HG02970 (cell line): ENCODE results near the gene DNAH12.
"Not testable (repeated sequence)": the region's sequence is repeated elsewhere in the genome, so short reads cannot be mapped to it uniquely, and the experiment has no call there.

Source experiments
- ATAC-seq: cut with Tn5 transposase; IDR thresholded peaks from one replicate; pipeline ENCODE4 v1.9.1; 2021; ENCODE audit warnings: mild to moderate bottlenecking, moderate library complexity, moderate number of reproducible peaks; ENCODE audit not compliant: unreplicated experiment, low FRiP score

The DNAH12 gene

DNA sequence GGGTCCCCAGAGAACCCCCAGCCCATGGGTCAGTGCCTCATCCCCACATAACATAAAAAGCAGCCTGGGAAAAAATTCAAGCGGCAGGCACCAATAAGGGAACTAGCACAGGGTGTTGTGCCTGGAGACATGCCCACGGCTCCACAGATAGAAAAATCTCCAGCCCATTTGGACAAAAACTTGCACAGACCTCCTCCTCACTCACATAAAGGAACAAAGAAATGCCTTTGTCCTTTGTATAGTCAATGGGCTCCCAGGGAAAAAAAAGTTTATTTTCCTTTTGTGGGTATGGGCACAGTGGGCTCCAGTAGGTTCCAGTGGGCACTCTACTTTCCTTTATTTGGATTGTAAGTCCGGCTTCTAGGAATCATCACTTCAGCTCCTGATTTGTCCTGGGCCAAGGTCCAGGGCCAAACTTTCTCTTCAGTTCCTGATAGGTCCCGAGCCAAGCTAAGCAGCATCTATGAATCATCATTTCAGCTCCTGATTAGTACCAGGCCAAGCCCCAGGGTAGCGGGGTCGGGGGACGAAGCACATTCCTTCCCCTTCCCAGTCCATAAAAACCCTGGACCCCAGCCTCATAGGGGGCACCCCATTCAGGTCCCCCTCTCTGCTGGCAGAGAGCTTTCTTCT is 1.6 kb upstream of the DNAH12 start:
- no peak for ATAC-seq

DNA sequence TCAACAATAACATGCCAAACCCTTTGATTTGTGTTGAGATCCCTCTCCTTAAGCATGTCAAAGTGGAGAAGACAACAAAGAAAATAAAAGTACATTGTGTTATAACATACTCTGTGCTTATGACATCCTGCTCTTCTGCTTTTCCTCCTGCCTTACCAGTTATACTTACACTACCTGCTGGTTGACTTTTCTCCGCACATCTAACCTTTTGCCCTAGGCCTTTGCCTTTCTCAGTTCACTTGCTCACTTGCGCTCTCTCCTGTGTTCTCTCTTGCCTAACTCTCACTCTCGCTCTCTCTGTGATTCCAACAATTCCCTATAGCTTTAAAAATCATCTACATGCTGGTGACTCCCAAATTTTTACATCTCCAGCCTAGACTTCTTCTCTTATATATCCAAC is 5.7 kb downstream of the DNAH12 start:
- no peak for ATAC-seq

DNA sequence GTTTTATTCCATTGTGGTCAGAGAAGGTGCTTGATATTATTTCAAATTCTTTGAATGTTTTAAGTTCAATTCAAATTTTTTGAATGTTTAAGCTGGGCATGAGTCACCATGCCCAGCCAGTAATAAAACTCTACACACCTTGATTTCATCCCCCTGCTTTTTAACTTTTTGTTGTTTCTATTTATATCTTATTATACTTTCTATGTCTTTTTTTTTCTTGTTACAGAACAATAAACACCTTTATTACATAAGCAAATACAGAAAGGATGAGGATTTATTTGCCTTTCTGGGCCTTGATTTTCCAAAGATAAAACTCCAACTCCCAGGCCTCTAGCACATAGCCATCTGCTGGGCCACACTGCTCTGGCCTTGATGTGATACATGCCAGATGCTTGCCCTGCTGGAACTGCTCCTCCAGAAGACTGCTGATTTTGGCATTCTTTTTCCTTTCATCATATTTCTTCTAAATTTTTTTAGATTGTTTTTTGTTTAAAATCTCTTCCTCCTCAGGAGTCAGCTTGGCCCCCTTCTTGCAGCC is 14.0 kb downstream of the DNAH12 start:
- ATAC-seq = no peak

DNA sequence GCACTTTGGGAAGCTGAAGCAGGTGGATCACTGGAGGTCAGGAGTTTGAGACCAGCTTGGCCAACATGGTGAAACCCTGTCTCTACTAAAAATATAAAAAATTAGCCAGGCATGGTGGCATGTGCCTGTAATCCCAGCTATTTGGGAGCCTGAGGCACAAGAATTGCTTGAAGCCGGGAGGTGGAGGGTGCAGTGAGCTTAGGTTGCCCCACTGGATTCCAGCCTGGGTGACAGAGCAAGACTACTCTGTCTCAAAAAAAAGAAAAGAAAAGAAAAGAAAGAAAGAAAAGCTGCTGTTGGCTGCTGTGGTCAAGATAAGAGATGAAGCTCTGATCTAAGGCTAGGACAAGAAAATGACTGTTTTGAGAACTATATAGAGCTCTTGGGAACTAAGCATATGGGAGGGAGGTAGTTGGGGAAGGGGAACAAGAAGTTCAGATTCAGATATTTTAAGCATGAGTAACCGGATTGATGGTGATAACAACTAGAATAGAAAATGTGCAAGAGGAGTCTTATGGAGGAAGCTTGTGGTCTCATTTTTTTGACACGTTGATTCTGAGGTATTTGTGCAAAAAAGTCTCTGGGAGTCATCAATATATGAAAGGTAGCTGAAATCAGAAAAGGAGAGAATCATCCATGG is 25.7 kb downstream of the DNAH12 start:
- ATAC-seq = no peak

DNA sequence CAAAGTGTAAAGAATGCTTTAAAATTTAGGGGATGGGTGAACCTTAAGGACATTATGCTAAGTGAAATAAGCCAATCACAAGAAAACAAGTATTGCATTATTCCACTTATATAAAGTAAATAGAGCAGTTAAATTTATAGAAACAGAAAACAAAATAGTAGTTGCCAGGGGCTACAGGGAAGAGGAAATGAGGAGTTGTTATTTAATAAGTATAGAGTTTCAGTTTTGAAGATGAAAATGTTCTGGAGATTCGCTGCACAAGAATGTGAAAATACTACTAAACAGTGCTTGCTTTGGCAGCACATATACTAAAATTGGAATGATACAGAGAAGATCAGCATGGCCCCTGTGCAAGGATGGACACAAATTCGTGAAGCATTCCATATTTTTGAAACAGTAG is 32.0 kb downstream of the DNAH12 start:
- no peak for ATAC-seq

DNA sequence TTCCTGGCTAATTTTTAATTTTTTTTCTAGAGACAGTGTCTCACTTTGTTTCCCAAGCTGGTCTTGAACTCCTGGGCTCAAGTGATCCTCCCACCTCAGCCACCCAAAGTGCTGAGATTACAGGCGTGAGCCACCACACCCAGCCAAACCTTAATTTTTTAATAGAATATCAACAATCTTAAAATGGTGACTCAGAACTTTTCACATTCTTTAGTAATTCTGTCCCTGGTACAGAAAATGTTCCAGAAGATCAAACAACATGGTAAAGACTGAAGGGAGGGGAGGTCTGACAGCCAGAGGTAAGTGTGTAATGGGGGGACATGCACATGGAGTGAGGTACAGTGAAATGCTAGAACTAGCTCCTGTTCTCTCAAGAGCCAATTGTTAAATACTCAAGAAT is 38.2 kb downstream of the DNAH12 start:
- no peak for ATAC-seq

DNA sequence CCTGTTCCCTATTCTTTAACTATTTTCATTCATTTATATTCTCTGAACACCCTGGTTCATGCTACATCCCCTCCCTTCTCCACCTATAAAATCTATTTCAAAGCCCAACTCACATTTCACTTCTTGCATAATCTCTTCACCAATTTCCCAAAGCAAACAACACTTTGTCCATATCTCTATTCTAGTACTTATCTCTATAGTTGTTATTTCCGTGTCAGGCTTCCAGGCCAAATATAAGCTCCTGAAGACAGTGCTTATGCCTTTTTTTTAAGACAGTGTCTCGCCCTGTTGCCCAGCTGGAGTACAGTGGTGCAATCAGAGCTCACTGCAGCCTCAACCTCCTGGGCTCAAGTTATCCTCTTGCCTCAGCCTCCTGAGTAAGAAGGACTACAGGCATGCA is 43.6 kb downstream of the DNAH12 start:
- ATAC-seq = no peak

DNA sequence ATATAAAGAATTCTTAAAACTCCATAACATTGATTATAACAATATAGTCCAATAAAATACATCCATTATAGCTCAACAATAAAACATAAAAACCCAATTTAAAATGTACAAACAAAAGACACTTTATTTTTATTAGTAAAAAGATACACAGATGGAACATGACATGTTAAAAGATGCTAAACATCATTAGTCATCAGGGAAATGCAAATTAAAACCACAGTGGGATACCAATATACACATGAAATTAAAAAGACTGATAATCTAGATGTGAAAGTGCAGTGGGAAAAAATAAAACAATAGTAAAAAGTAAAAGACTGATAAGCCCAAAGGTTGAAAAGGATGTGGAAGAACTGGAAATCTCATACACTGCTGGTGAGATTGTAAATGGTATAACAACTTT is 46.2 kb downstream of the DNAH12 start:
- no peak for ATAC-seq

DNA sequence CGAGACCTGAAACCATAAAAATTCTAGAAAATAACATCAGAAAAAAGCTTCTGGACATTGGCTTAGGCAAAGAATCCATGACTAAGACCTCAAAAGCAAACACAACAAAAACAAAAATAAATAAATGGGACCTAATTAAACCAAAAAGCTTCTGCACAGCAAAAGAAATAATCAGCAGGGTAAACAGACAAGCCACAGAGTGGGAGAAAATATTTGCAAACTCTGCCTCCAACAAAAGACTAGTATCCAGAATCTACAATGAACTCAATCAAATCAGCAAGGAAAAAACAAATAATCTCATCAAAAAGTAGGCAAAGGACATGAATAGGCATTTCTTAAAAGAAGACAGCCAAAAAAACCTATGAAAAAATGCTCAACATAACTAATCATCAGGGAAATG is 59.6 kb downstream of the DNAH12 start:
- ATAC-seq = no peak

DNA sequence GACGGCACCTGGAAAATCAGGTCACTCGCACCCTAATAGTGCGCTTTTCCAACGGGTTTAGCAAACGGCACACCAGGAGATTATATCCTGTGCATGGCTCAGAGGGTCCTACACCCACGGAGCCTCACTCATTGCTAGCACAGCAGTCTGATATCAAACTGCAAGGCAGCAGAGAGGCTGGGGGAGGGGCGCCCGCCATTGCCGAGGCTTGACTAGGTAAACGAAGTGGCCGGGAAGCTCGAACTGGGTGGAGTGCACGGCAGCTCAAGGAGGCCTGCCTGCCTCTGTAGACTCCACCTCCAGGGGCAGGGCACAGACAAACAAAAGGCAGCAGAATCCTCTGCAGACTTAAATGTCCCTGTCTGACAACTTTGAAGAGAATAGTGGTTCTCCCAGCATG is 67.0 kb downstream of the DNAH12 start:
- ATAC-seq = not testable (repeated sequence)

DNA sequence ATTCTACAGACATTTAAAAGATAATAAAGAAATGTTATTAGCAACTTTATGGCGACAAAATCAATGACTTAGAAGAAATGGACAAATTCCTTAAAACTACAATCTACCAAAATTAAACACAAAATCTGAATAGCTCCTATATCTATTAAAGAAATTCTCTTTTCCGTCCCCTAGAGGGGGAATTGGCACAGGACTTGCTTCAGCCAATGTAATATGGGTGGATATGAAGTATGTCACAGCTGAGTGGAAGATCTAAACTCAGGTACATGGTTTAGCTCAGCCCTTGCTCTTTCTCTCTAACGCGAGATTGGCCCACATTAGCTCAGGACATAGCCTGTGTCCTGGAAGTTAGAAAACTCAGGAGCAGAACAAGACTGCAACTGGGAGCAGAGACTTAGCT is 79.3 kb downstream of the DNAH12 start:
- no peak for ATAC-seq

DNA sequence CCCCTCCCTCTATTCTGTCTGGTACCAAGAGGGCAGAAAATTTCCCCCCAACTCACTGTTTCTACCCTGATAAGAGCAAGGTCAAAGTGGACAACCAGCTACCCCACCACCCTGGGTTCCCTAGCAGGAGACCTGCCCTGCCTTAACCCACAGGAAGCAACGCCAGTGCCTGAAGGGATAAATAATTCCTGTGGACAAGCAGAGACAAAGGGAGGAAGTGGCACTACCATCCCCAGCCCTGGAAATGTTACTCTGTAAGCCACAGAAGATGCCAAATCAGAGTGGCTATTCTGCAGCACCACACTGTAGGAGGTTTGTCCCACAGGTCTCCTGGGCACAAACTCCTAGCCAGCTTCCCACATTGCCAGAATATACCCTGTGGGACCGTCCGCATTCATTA is 80.1 kb downstream of the DNAH12 start:
- no peak for ATAC-seq

DNA sequence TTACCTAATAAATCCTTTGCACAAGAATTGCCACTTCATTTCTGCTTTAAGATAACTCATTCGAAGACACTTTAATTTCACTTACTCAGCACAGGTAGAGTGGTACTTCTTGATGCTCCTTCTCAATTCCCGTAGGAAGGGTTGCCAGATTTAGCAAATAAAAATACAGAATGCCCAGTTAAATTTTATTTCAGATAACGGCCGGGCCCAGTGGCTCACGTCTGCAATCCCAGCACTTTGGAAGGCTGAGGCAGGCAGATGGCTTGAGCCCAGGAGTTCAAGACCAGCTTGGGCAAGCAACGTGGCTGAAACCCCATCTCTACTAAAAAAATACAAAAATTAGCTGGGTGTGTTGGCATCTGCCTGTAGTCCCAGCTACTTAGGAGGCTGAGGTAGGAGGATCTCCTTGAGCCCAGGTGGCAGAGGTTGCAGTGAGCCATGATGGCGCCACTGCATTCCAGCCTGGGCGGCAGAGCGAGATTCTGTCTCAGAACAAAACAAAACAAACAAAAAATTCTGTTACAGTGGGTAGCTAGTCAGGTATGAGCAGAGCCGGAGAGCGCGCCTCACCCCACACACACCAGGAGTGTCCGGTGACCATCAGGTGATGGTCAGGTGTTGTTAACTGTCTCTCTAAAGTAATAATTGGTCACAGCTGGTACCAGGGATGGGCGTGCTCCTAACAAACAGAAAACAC is 92.8 kb downstream of the DNAH12 start:
- ATAC-seq = no peak

DNA sequence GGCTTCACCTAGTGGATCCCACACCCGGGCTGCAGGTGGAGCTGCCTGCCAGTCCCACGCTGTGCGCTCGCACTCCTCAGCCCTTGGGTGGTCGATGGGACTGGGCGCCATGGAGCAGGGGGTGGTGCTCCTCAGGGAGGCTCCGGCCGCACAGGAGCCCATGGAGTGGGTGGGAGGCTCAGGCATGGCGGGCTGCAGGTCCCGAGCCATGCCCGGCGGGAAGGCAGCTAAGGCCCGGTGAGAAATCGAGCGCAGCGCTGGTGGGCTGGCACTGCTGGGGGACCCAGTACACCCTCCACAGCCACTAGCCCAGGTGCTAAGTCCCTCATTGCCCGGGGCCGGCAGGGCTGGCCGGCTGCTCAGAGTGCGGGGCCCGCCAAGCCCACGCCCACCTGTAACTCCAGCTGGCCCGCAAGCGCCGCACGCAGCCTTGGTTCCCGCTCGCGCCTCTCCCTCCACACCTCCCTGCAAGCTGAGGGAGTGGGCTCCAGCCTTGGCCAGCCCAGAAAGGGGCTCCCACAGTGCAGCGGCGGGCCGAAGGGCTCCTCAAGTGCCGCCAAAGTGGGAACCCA is 94.8 kb downstream of the DNAH12 start:
- not testable (repeated sequence) for ATAC-seq

DNA sequence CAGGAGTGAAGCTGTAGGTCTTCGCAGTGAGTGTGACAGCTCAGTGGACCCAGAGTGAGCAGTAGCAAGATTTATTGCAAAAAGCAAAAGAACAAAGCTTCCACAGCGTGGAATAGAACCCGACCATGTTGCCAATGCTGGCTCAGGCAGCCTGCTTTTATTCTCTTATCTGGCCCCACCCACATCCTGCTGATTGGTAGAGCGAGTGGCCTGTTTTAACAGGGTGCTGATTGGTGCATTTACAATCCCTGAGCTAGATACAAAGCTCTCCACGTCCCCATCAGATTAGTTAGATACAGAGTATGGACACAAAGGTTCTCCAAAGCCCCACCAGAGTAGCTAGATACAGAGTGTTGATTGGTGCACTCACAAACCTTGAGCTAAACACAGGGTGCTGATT is 95.7 kb downstream of the DNAH12 start:
- ATAC-seq = not testable (repeated sequence)

DNA sequence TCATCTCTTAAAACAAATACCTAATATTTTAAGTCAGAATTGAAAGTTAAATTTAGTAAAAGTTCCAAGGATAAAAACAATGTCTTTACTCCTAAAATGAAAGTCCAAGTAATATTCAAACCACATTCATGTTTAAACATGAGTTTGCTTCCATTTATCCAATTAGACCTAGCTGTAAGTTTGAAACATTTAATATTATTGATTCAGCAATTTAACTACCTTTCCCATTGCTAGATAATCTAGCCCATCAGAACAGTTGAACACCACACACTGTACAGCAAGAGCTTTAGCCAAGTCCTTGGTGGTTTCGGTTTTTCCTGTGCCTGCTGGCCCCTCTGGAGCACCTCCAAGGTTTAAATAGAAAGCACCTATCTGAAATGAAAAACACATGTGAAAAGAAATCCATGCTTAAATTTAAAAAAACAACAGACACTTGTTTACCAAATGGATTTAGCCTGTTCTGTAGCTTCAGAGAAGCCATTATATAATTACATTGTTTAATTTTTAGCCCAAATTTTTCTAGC is 97.8 kb downstream of the DNAH12 start:
- ATAC-seq = no peak

DNA sequence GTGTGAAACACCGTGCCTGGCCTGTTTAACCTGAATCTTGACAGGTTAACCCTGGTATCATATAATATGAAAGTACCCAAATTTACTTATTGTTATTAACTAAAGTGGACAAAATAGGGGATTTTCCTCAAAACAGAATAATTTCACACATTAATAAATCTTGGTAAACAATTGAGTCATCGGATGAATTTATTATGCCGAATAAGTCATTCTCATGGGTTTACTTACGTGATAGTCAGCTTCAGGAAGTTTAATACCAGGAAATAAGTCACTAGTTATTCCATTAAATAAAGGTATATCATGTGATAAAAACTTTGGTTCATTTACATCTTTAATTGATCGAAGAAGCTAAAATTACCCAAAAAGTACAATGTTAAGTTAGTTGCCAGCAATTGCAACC is 99.7 kb downstream of the DNAH12 start:
- ATAC-seq = no peak

DNA sequence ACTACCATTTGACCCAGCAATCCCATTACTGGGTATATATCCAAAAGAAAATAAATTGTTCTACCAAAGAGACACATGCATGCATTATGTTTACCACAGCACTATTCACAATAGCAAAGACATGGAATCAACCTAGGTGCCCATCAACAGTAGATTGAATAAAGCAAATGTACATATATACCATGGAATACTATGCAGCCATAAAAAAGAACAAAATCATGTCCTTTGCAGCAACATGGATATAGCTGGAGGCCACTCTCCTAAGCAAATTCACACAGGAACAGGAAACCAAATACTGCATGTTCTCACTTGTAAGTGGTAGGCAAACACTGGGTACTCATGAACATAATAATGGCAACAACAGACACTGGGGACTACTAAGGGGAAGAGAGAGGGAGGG is 104.0 kb downstream of the DNAH12 start:
- not testable (repeated sequence) for ATAC-seq

DNA sequence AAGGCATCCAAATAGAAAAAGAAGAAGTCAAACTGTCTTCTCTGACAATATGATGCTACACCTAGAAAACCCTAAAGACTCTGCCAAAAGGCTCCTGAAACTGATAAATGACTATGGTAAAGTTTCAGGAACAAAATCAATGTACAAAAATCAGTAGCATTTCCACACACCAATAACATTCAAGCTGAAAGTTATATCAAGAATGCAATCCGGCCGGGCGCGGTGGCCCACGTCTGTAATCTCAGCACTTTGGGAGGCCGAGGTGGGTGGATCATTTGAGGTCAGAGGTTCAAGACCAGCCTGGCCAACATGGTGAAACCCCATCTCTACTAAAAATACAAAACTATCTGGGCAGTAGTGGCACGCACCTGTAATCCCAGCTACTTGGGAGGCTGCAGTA is 105.7 kb downstream of the DNAH12 start:
- not testable (repeated sequence) for ATAC-seq

DNA sequence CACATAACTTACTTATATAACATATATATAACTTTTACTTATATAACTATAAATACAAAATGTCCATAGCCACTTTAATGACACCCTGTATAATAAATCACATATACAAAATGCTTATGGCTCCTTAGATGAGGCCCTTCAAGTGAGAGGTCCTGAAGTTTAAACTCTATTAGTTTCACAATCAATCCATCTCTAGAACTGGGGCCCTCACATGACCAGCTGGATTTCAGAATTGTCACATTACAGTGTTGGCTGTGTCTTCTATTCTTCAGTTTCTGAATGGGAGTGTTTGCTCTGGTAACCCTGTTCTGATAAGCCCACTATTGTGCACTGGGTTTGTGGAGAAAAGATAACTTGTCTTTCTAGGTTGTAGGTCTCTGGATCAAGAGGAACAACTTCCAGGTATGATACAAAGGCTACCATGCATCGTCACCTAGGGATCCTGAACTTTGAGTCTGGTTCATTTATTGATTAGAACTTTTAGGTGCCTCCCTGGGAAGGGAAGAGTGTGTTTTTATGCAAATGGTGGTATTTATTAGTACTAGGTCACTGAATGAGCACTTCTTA is 107.9 kb downstream of the DNAH12 start:
- no peak for ATAC-seq

DNA sequence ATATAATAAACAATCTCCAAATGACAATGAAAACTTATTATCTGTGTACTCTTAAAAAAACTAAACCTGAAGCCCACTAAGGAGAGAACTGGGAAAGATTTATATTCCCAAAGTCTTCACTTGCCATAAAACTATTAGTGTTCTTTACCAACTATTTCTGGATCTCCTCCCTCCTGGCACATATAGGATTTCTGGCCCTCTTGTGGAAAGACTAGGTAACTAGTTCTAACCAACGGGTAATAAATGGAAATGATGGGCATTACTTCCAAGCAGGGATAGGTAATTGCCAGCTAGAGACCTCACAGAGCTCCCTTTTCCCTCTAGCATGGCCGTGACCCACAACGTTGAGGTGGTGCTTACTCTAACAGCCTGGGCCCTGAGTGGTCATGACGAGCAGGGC is 110.1 kb downstream of the DNAH12 start:
- ATAC-seq = no peak
